HEK293T (cell line): ENCODE data around the gene REV3L.

Source experiments
- BHLHE40 ChIP-seq: fragments of 450-650 bp; IDR thresholded peaks from 2 replicates; pipeline ENCODE4 v1.6.1; 2016; ENCODE audit warnings: mild to moderate bottlenecking, moderate library complexity, borderline replicate concordance
- LEF1 ChIP-seq: fragments of 450-650 bp; IDR thresholded peaks from 2 replicates; pipeline ENCODE4 v1.6.1; 2017; ENCODE audit warnings: mild to moderate bottlenecking, borderline replicate concordance
- SUZ12 ChIP-seq: fragments of 450-650 bp; IDR thresholded peaks from 2 replicates; pipeline ENCODE4 v1.6.1; 2016; ENCODE audit warnings: mild to moderate bottlenecking
- ZNF384 ChIP-seq: fragments of 450-650 bp; IDR thresholded peaks from 2 replicates; pipeline ENCODE4 v1.6.1; 2016

DNA sequence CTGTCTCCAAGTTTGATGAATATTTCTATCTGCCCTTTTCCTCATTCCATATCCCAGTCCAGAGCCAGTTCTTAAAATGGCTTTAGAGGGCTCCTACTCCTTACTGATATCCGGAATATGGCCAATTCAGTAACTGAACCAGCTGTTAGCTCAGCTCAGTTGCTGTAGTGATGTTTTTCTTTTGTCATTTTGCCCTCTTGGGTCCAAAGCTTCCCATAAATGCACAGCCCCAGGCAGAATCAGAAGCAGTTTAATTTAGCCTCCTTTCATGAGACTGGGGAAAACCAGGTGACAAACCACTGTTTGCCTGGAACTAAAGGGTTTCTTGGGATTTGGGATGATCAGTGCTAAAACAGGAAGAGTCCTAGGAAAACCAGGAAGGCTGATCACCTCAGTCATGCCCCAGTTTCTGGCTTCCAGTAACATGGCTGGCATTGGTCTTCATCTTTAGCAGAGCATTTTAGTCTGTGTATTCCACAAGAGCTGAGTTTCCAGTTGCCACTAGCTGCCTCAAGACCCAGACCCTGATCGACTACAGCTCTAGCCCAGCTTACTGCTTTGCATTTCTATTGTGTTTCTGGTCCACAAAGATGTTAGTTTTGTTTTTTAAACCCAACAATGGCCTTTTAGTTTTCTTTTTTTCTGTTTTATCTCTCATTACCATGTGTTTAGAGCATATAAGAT is 40.6 kb upstream of the REV3L start:
- TF ChIP-seq BHLHE40 (no peak), ZNF384 (no peak), LEF1 (no peak), SUZ12 (no peak)
